RWPE2 (cell line): ENCODE measurements around the gene FIBCD1.

Experiments
- ATAC-seq: fragments of 200-7000 bp; cut with Tn5 transposase; 3 replicates; pipeline ENCODE4 v1.9.1; 2021; ENCODE audit warnings: low read depth
- DNase-seq: peaks from one replicate; pipeline ENCODE4 v3.0.0-alpha.2; 2020; ENCODE audit warnings: low spot score
- H3K27ac ChIP-seq: fragments of 450-650 bp; 2 replicates; pipeline ENCODE4 v1.5.1; 2017; ENCODE audit warnings: mild to moderate bottlenecking; ENCODE audit not compliant: poor library complexity, severe bottlenecking
- H3K27me3 ChIP-seq: fragments of 250-450 bp; sonication (Bioruptor Pico); 2 replicates; pipeline ENCODE4 v1.5.1; 2021; ENCODE audit warnings: mild to moderate bottlenecking, moderate library complexity; ENCODE audit not compliant: insufficient read depth, poor library complexity, severe bottlenecking
- H3K36me3 ChIP-seq: fragments of 250-450 bp; sonication (Bioruptor Pico); 2 replicates; pipeline ENCODE4 v1.5.1; 2020; ENCODE audit warnings: low read depth, mild to moderate bottlenecking, moderate library complexity
- H3K4me1 ChIP-seq: fragments of 250-450 bp; sonication (Bioruptor Pico); 2 replicates; pipeline ENCODE4 v1.5.1; 2021; ENCODE audit warnings: mild to moderate bottlenecking, moderate library complexity; ENCODE audit not compliant: insufficient read depth, poor library complexity, severe bottlenecking
- H3K4me3 ChIP-seq: fragments of 250-450 bp; sonication (Bioruptor Pico); 2 replicates; pipeline ENCODE4 v1.5.1; 2021; ENCODE audit warnings: mild to moderate bottlenecking, moderate library complexity; ENCODE audit not compliant: severe bottlenecking
- H3K9me3 ChIP-seq: fragments of 250-450 bp; sonication (Bioruptor Pico); 2 replicates; pipeline ENCODE4 v1.5.1; 2021; ENCODE audit warnings: mild to moderate bottlenecking, moderate library complexity; ENCODE audit not compliant: severe bottlenecking
- CTCF ChIP-seq: fragments of 450-650 bp; IDR thresholded peaks from one replicate; pipeline ENCODE4 v1.5.1; 2017; ENCODE audit warnings: mild to moderate bottlenecking, moderate library complexity; ENCODE audit not compliant: poor library complexity, severe bottlenecking

The FIBCD1 gene

GRCh38 chr9:130983359-130983670 lies 44.3 kb upstream of the FIBCD1 start:
- H3K4me3 ChIP-seq, result no peak overlapping the region
- H3K4me1 ChIP-seq, result no peaks in the 10 kb centered on the region
- ATAC-seq, result no peak
- no peak for TF ChIP-seq CTCF
- no peaks in the 10 kb centered on the region for H3K36me3 ChIP-seq
- peaks cover 7% of the 10 kb centered on the region for H3K9me3 ChIP-seq
- H3K27ac ChIP-seq, result no peak overlapping the region
- no peaks in the 10 kb centered on the region for H3K27me3 ChIP-seq
- no peak for DNase-seq

- Histone ChIP-seq H3K27me3 (no peaks in the 10 kb centered on the region), H3K27ac (no peak overlapping the region), H3K4me3 (no peak overlapping the region), H3K36me3 (no peaks in the 10 kb centered on the region), H3K9me3 (peaks cover 7% of the 10 kb centered on the region), H3K4me1 (no peaks in the 10 kb centered on the region)
- TF ChIP-seq CTCF, result no peak
- no peak for ATAC-seq
- DNase-seq, result no peak
Measured at GRCh38 chr9:130982636-130983358, 43.8 kb upstream of the FIBCD1 start.

GRCh38 chr9:130981756-130982137 lies 42.7 kb upstream of the FIBCD1 start:
- Histone ChIP-seq H3K27ac (no peak overlapping the region), H3K9me3 (peaks cover 7% of the 10 kb centered on the region), H3K4me3 (no peak overlapping the region), H3K36me3 (no peaks in the 10 kb centered on the region), H3K4me1 (no peaks in the 10 kb centered on the region), H3K27me3 (no peaks in the 10 kb centered on the region)
- no peak for TF ChIP-seq CTCF
- DNase-seq (no peak), ATAC-seq (no peak)

- peaks cover 7% of the 10 kb centered on the region for H3K9me3 ChIP-seq
- no peak for ATAC-seq
- TF ChIP-seq CTCF, result no peak
- H3K27ac ChIP-seq, result no peak overlapping the region
- no peaks in the 10 kb centered on the region for H3K27me3 ChIP-seq
- DNase-seq, result no peak
- no peaks in the 10 kb centered on the region for H3K36me3 ChIP-seq
- H3K4me3 ChIP-seq, result no peak overlapping the region
- H3K4me1 ChIP-seq, result no peaks in the 10 kb centered on the region
Measured at GRCh38 chr9:130981002-130981755, 42.1 kb upstream of the FIBCD1 start.

- no peak overlapping the region for H3K27ac ChIP-seq
- no peaks in the 10 kb centered on the region for H3K27me3 ChIP-seq
- TF ChIP-seq CTCF, result no peak
- no peak for DNase-seq
- no peaks in the 10 kb centered on the region for H3K4me1 ChIP-seq
- no peak overlapping the region for H3K4me3 ChIP-seq
- no peaks in the 10 kb centered on the region for H3K36me3 ChIP-seq
- peaks cover 7% of the 10 kb centered on the region for H3K9me3 ChIP-seq
- ATAC-seq, result no peak
Measured at GRCh38 chr9:130980526-130980925, 41.5 kb upstream of the FIBCD1 start.
